VCaP (cell line): ENCODE data around the gene KRTAP4-7.
"Not testable (repeated sequence)": the region's sequence is repeated elsewhere in the genome, so short reads cannot be mapped to it uniquely, and the experiment has no call there.

Source experiments
- H3K27ac ChIP-seq: fragments of 450-650 bp; 2 replicates; pipeline ENCODE4 v1.5.1; 2017
- TF ChIP-seq, protein P1 (sequence below): fragments of 450-650 bp; conservative IDR thresholded peaks from 2 replicates; pipeline ENCODE4 v1.5.1; 2017; ENCODE audit warnings: mild to moderate bottlenecking, moderate library complexity

The KRTAP4-7 gene

DNA sequence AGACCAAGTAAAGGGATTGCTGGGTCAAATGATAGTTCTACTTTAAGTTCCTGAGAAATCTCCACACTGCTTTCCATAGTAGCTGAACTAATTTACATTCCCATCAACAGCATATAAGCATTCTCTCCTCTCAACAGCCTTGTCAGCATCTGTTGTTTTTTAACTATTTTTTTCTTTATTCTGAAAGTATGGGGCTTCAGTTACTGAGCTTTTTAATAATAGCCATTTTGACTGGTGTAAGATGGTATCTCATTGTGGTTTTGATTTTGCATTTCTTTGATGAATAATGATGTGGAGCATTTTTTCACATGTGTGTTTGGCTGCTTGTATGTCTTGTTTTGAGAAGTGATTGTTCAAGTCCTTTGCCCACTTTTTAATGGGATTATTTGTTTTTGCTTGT is 31.4 kb upstream of the KRTAP4-7 start:
- TF ChIP-seq, protein P1, sequence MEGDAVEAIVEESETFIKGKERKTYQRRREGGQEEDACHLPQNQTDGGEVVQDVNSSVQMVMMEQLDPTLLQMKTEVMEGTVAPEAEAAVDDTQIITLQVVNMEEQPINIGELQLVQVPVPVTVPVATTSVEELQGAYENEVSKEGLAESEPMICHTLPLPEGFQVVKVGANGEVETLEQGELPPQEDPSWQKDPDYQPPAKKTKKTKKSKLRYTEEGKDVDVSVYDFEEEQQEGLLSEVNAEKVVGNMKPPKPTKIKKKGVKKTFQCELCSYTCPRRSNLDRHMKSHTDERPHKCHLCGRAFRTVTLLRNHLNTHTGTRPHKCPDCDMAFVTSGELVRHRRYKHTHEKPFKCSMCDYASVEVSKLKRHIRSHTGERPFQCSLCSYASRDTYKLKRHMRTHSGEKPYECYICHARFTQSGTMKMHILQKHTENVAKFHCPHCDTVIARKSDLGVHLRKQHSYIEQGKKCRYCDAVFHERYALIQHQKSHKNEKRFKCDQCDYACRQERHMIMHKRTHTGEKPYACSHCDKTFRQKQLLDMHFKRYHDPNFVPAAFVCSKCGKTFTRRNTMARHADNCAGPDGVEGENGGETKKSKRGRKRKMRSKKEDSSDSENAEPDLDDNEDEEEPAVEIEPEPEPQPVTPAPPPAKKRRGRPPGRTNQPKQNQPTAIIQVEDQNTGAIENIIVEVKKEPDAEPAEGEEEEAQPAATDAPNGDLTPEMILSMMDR, result no peak
- no peak overlapping the region for H3K27ac ChIP-seq

DNA sequence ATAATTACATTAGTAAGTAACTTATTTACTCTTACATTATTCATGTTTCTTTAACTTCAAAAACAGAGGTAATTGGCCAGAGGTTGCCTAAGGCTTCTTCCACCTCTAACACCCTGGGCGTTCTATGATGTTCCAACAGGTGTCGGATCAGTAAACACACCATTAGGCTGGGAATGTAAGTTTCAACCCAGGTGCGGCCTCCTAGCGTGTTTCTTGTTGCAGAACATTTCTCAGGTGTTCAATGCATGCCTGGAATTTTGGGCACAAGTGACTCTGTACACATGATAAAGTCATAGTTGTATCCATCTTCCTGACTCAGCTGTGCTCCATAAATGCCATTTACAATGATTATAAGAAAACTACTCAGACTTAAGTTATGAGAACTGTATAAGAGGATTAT is 29.9 kb upstream of the KRTAP4-7 start:
- TF ChIP-seq, protein P1, result no peak
- H3K27ac ChIP-seq, result no peak overlapping the region

DNA sequence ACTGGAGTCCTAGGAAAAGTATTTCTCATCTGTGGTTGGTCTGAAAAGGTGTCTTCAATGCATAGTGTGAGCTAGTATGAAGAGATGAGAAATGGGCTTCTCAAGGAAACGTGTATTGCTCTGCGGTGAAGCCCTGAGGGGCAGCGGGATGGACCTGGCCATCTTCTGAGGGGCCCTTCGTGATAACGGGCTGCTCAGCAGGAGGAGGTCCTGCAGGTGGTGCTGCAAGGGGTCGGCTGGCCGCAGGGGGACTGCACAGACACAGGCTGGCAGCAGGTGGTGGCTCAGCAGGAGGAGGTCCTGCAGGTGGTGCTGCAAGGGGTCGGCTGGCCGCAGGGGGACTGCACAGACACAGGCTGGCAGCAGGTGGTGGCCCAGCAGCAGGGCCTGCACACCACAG is 29.4 kb upstream of the KRTAP4-7 start:
- not testable (repeated sequence) for H3K27ac ChIP-seq

DNA sequence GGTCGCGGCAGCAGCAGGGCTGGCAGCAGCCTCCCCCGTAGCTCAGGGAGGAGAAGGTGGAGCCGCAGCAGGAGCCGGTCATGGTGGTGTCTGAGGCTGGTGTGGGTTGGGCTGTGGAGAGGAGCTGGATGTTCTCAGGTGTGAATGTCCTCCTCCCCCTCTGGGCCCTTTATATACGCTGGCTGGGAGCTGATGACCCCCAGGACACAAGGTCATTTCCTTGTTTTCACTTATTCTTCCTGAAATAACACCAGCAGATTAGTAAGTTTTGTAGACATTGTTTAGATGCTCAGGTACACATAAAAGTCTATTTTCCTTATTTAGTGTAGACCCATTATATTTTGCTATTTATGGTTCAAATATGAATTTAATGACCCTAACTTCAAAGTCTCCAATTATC is 28.8 kb upstream of the KRTAP4-7 start, which contains the start of gene KRTAP2-2:
Gene KRTAP2-2, minus strand, starts transcription at position 101 of the 400 bp plus-strand sequence. Its CDS starts 19 bp downstream, at position 82.
- H3K27ac ChIP-seq, result not testable (repeated sequence)

DNA sequence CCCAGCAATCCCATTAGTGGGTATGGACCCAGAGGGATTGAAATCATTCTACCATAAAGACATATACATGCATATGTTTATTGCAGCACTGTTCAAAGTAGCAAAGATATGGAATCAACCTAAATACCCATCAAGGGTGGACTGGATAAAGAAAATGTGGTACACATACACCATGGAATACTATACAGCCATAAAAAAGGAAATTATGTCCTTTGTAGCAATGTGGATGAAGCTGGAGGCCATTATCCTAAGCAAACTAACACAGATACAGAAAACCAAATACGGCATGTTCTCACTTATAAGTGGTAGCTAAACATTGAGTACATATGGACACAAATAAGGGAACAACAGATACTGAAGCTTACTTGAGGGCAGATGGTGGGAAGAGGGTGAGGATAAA is 26.4 kb upstream of the KRTAP4-7 start:
- H3K27ac ChIP-seq, result no peak overlapping the region
- TF ChIP-seq, protein P1, result no peak

DNA sequence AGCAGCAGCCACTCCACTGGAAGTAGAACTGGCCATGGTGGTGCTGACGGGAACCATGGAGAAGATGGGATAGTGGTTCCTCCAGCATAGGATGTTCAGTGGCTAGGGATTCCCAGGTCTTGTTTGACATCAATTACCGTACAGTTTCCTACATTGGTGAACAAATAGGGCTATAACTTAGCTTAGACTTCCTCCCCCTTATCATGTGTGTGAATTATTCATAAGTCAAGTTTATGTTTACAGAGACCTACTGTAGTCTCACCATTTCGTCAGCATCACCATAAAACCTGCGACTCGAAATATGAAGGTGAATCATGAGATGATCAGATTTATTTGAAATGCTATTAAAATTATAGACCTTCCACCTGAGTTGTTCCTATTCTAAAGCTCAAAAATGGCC is 25.2 kb upstream of the KRTAP4-7 start:
- H3K27ac ChIP-seq, result no peak overlapping the region
- TF ChIP-seq, protein P1, result no peak

DNA sequence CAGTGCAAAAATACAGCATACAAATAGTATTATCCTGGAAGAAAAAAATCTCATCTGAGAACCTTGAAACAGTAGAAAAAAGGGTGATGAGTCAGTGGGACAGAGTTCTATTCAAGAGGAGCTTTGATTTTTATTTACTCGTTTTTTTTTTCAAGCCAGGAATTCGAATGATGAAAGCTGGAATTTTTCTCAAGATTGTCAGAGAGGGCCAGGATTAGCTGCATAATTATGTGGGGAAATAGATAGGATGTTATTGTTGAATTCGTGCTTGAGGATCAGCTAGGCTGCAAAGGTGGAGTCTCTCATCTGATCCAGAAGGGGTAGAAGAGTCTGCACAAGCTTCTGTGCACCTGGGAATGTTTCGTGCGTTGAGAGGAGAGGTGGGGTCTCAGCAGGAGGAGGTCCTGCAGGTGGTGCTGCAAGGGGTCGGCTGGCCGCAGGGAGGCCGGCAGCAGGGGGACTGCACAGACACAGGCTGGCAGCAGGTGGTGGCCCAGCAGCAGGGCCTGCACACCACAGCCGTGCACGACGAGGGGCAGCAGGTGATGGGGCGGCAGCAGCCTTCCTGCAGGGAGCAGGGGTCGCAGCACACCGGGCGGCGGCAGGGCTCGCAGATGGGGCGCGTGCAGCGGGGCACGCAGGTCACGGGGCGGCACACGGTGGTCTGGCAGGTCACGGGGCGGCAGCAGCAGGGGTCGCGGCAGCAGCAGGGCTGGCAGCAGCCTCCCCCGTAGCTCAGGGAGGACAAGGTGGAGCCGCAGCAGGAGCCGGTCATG is 24.5 kb upstream of the KRTAP4-7 start:
- not testable (repeated sequence) for H3K27ac ChIP-seq

DNA sequence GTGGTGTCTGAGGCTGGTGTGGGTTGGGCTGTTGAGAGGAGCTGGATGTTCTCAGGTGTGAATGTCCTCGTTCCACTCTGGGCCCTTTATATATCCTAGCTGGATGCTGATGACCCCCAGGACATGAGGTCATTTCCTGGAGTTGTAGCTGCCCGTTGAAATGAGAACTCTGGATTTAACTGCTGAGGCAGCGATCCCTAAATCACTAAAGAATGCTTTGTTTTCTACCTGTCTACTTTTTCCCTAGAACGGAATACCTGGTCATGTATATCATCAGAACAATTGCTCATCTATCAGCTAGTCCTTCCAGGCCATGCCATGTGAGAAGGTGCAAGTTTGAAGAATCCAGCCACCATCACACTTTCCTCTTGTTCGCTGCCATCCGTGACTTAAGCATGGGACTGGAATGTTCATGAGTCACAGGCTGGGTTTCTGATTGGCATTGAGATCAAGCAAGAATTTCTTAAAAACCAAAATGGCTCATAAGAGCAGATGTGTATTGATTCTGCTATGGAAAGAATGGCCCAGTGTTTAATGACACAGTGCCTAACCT is 23.8 kb upstream of the KRTAP4-7 start, which contains the start of gene KRTAP2-3:
Gene KRTAP2-3, minus strand, starts transcription at position 63 of the 553 bp plus-strand sequence. CDS start 64 bp downstream, outside the sequence.
- TF ChIP-seq, protein P1, result no peak
- H3K27ac ChIP-seq, result no peak within 1 kb of the TSS

DNA sequence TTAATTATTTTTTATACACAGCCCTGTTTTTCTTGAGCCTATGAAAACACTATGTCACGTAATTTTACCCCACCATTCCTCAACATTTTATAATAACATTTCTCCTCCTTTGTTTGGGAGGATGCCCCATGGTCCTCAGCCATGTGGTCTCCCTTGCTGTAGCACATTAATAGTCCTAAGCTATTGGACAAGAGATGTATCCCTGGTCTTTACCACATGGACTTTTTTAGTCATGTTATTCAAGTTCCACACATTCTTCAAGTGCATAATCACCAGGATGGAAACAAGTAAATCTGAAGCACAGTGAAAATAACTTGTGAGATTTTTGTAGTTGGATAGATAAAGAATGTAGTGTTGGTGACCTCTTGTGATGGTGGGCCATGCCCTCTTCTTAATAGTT is 22.0 kb upstream of the KRTAP4-7 start:
- TF ChIP-seq, protein P1, result no peak
- no peak overlapping the region for H3K27ac ChIP-seq
